ENCODE data around the gene DLGAP4. TPM values are rescaled to one million over a fixed set of nuclear protein-coding genes. Genes with fewer than 3 reads are reported as not detected.

DLGAP4 gene
- total and polyA plus RNA-seq, 2 experiments from 2014 or later: 14.3 to 68.1 TPM

DNA sequence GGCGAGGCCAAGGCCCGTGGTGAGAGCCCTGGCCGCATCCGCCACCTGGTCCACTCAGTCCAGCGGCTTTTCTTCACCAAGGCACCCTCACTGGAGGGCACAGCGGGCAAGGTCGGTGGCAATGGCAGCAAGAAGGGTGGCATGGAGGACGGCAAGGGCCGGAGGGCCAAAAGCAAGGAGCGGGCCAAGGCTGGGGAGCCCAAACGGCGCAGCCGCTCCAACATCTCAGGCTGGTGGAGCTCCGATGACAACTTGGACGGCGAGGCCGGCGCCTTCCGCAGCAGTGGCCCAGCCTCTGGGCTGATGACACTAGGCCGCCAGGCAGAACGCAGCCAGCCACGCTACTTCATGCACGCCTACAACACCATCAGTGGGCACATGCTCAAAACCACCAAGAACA lies 126.0 kb downstream of the DLGAP4 start:
- no peaks in the 10 kb centered on the region for H3K9me2 ChIP-seq (ENCODE audit: insufficient read depth)
- no peak overlapping the region for H2AFZ ChIP-seq
- no peak overlapping the region for H3K4me3 ChIP-seq
- DNase-seq: no peak
- no peak overlapping the region for H3K4me2 ChIP-seq (ENCODE audit: unreplicated experiment)
- H3K4me1 ChIP-seq (ENCODE audit: insufficient read depth): no peaks in the 10 kb centered on the region
- H3K36me3 ChIP-seq (ENCODE audit: low read depth): no peaks in the 10 kb centered on the region
- no peaks in the 10 kb centered on the region for H3F3A ChIP-seq (ENCODE audit: insufficient read depth)
- H4K20me1 ChIP-seq (ENCODE audit: insufficient read depth): no peaks in the 10 kb centered on the region
- H3K27ac ChIP-seq: no peak overlapping the region
- no peaks in the 10 kb centered on the region for H3K27me3 ChIP-seq (replicated peaks; ENCODE audit: insufficient read depth)
- 83 to 86% methylated on average over 21 to 23 of the region's 23 CpGs for whole genome bisulfite sequencing, 2 experiments (ENCODE audit: low coverage in 1 of 2, low lambda C conversion rate in 2 of 2, missing lambda C conversion rate in 2 of 2)
- TF ChIP-seq EZH2 (IDR thresholded peaks at IDR 0.05; ENCODE audit: insufficient read depth, poor library complexity, severe bottlenecking): no peak
- TF ChIP-seq EZH2phosphoT487 (IDR thresholded peaks at IDR 0.05; ENCODE audit: insufficient read depth, low read depth): no peak
- in situ Hi-C loops (cut with MboI): loop anchor here (10.0 to 25.0 kb wide), 2 partner anchors 227 to 445 kb away; no protein-coding TSS in a partner anchor
- H3K9ac ChIP-seq: no peak overlapping the region
- no peaks in the 10 kb centered on the region for H3K9me3 ChIP-seq (ENCODE audit: low read depth)
- no peaks in the 10 kb centered on the region for H3K79me2 ChIP-seq (ENCODE audit: insufficient read depth)

DNA sequence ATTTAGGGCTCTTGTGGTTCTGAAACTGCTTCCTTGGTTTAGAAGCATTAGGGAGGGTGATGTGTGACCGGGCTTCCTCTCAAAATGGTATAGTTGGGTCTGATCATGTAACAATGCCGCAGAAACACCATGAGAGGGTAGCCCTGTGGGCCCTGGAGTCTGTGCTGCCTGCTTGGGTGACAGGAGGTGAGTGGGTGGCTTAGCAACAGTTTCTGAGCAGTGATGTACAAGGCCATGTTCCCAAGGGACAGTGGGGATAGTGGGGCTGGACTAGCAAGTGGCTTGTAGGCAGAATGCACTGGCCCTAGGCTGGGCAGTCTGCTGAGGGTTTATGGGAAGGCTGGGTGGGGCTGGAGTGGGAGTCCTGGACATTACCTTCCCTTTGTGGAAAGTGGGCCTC lies 128.2 kb downstream of the DLGAP4 start:
- no peak overlapping the region for H3K9ac ChIP-seq
- H4K20me1 ChIP-seq (ENCODE audit: insufficient read depth): no peaks in the 10 kb centered on the region
- no peaks in the 10 kb centered on the region for H3K9me2 ChIP-seq (ENCODE audit: insufficient read depth)
- no peak overlapping the region for H3K4me3 ChIP-seq
- H3K4me1 ChIP-seq (ENCODE audit: insufficient read depth): no peaks in the 10 kb centered on the region
- H2AFZ ChIP-seq: no peak overlapping the region
- no peaks in the 10 kb centered on the region for H3K27me3 ChIP-seq (replicated peaks; ENCODE audit: insufficient read depth)
- in situ Hi-C loops (cut with MboI): loop anchor here (10.0 to 25.0 kb wide), 2 partner anchors 230 to 447 kb away; no protein-coding TSS in a partner anchor
- no peak overlapping the region for H3K27ac ChIP-seq
- H3F3A ChIP-seq (ENCODE audit: insufficient read depth): no peaks in the 10 kb centered on the region
- no peaks in the 10 kb centered on the region for H3K36me3 ChIP-seq (ENCODE audit: low read depth)
- TF ChIP-seq EZH2 (IDR thresholded peaks at IDR 0.05; ENCODE audit: insufficient read depth, poor library complexity, severe bottlenecking): no peak
- TF ChIP-seq EZH2phosphoT487 (IDR thresholded peaks at IDR 0.05; ENCODE audit: insufficient read depth, low read depth): no peak
- H3K9me3 ChIP-seq (ENCODE audit: low read depth): no peaks in the 10 kb centered on the region
- no peak overlapping the region for H3K4me2 ChIP-seq (ENCODE audit: unreplicated experiment)
- no peaks in the 10 kb centered on the region for H3K79me2 ChIP-seq (ENCODE audit: insufficient read depth)
- WGBS, 2 experiments (ENCODE audit: low coverage in 1 of 2, low lambda C conversion rate in 2 of 2, missing lambda C conversion rate in 2 of 2): 50 to 57% methylated on average over 2 of the region's 2 CpGs
- no peak for DNase-seq

GRCh38 chr20:36435124-36435523 lies 129.0 kb downstream of the DLGAP4 start:
- Histone ChIP-seq H4K20me1 (ENCODE audit: insufficient read depth) (no peaks in the 10 kb centered on the region), H3K9me3 (ENCODE audit: low read depth) (no peaks in the 10 kb centered on the region), H3K9me2 (ENCODE audit: insufficient read depth) (no peaks in the 10 kb centered on the region), H3K36me3 (ENCODE audit: low read depth) (no peaks in the 10 kb centered on the region), H3K27ac (no peak overlapping the region), H3K4me3 (no peak overlapping the region), H3K9ac (no peak overlapping the region), H3K79me2 (ENCODE audit: insufficient read depth) (no peaks in the 10 kb centered on the region), H2AFZ (no peak overlapping the region), H3K4me1 (ENCODE audit: insufficient read depth) (no peaks in the 10 kb centered on the region), H3F3A (ENCODE audit: insufficient read depth) (no peaks in the 10 kb centered on the region), H3K27me3 (replicated peaks; ENCODE audit: insufficient read depth) (no peaks in the 10 kb centered on the region), H3K4me2 (ENCODE audit: unreplicated experiment) (no peak overlapping the region)
- in situ Hi-C loops (cut with MboI): loop anchor here (10.0 to 25.0 kb wide), 2 partner anchors 230 to 448 kb away; no protein-coding TSS in a partner anchor
- no peak for DNase-seq
- TF ChIP-seq EZH2 (IDR thresholded peaks at IDR 0.05; ENCODE audit: insufficient read depth, poor library complexity, severe bottlenecking) (no peak), EZH2phosphoT487 (IDR thresholded peaks at IDR 0.05; ENCODE audit: insufficient read depth, low read depth) (no peak)
- 85 to 94% methylated on average over 7 of the region's 7 CpGs for WGBS, 2 experiments (ENCODE audit: low coverage in 1 of 2, low lambda C conversion rate in 2 of 2, missing lambda C conversion rate in 2 of 2)

GRCh38 chr20:36435592-36436541 lies 129.7 kb downstream of the DLGAP4 start:
- H3K79me2 ChIP-seq (ENCODE audit: insufficient read depth): no peaks in the 10 kb centered on the region
- 38 to 41% methylated on average over 25 to 30 of the region's 56 CpGs for WGBS, 2 experiments (ENCODE audit: low coverage in 1 of 2, low lambda C conversion rate in 2 of 2, missing lambda C conversion rate in 2 of 2)
- no peak overlapping the region for H3K27ac ChIP-seq
- no peaks in the 10 kb centered on the region for H3K9me3 ChIP-seq (ENCODE audit: low read depth)
- in situ Hi-C loops (cut with MboI): loop anchor here (10.0 to 25.0 kb wide), 2 partner anchors 231 to 449 kb away; no protein-coding TSS in a partner anchor
- H3F3A ChIP-seq (ENCODE audit: insufficient read depth): no peaks in the 10 kb centered on the region
- H3K4me1 ChIP-seq (ENCODE audit: insufficient read depth): no peaks in the 10 kb centered on the region
- H4K20me1 ChIP-seq (ENCODE audit: insufficient read depth): no peaks in the 10 kb centered on the region
- no peak for TF ChIP-seq EZH2 (IDR thresholded peaks at IDR 0.05; ENCODE audit: insufficient read depth, poor library complexity, severe bottlenecking)
- TF ChIP-seq EZH2phosphoT487 (IDR thresholded peaks at IDR 0.05; ENCODE audit: insufficient read depth, low read depth): no peak
- H3K27me3 ChIP-seq (replicated peaks; ENCODE audit: insufficient read depth): no peaks in the 10 kb centered on the region
- no peaks in the 10 kb centered on the region for H3K9me2 ChIP-seq (ENCODE audit: insufficient read depth)
- peak; percentile 72 for DNase-seq
- H3K4me3 ChIP-seq: peak overlapping the region; percentile 57
- H2AFZ ChIP-seq: peak overlapping the region; percentile 63
- H3K4me2 ChIP-seq (ENCODE audit: unreplicated experiment): peak overlapping the region; percentile 66
- no peaks in the 10 kb centered on the region for H3K36me3 ChIP-seq (ENCODE audit: low read depth)
- H3K9ac ChIP-seq: no peak overlapping the region
